Measurements from ENCODE around the gene EIF2A. TPM values are rescaled to one million over a fixed set of nuclear protein-coding genes. Genes with fewer than 3 reads are reported as not detected.
A peak's percentile ranks its signal among the peaks of the same experiment; 100 is the strongest.

EIF2A gene
- total RNA-seq, 4 donors from 2014 or later: 98.4 to 178 (median 140) TPM

DNA sequence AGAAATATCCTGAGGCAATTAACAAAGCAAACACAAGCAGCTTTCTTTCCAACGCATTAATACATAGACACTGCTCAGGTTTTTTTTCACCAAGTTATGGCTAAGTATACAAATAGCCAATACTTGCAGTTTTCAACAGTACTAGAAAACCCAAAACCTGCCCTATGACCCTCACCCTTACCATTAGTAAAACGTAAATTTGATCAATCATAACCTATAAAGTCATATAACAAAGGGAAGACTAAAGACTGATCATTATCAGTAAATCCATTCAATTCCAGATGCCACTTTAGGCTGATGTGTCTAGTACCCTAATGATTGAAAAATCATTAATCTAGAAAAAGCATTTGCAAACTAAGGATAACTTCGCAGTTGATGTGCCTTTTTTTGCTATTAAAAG is 3.5 kb upstream of the EIF2A start:
- no peaks in the 10 kb centered on the region for H3K9me3 ChIP-seq
- no peaks in the 10 kb centered on the region for H3K27me3 ChIP-seq
- TF ChIP-seq CTCF (IDR thresholded peaks at IDR 0.05): no peak
- peaks cover 9 to 53% (median 11%) of the 10 kb centered on the region in 3 donors for H3K4me1 ChIP-seq
- ATAC-seq: no peak
- H3K36me3 ChIP-seq: peaks cover 0 to 23% of the 10 kb centered on the region in 2 donors
- H3K27ac ChIP-seq: peak overlapping the region in 1 of 4 donors; percentile 99
- 69 to 76% methylated on average over 3 of the region's 3 CpGs for WGBS, 2 donors (ENCODE audit: low coverage in 1 of 2)
- no peak overlapping the region for H3K4me3 ChIP-seq

DNA sequence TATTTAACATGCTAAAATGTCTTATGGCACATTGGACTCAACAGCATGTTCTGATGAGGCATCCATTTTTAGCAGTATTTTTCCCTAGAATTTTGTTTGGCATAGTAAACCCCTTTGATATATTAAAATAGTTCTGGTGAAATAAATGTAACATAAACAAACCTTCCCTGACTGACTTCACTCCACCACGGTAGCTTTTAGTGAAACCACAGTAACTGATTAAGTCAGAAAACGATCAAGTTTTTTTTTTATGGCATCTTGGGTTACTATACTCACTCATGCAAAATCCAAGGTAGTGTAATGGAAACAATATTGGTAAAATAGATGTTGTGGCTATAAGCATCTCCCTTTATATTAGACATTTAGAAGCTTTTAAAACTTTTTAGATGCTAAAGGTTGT is 3.1 kb upstream of the EIF2A start:
- Histone ChIP-seq H3K27me3 (no peaks in the 10 kb centered on the region), H3K4me3 (no peak overlapping the region), H3K27ac (peak overlapping the region in 3 of 4 donors; percentile 93 to 99 (median 96)), H3K4me1 (peaks cover 9 to 53% (median 11%) of the 10 kb centered on the region in 3 donors), H3K9me3 (no peaks in the 10 kb centered on the region), H3K36me3 (peaks cover 0 to 23% of the 10 kb centered on the region in 2 donors)
- ATAC-seq: no peak
- WGBS, 2 donors (ENCODE audit: low coverage in 1 of 2): 51 to 64% methylated on average over 2 of the region's 2 CpGs
- TF ChIP-seq CTCF (IDR thresholded peaks at IDR 0.05): no peak
- TF ChIP-seq POLR2A (IDR thresholded peaks at IDR 0.05): no peak
- TF ChIP-seq POLR2AphosphoS5 (IDR thresholded peaks at IDR 0.05): no peak
- no peak for TF ChIP-seq EP300 (IDR thresholded peaks at IDR 0.05)

GRCh38 chr3:150544041-150544440 is 2.5 kb upstream of the EIF2A start:
- Histone ChIP-seq H3K27ac (peak overlapping the region; percentile 93 to 100 (median 98)), H3K4me3 (peak overlapping the region in 1 of 2 donors; percentile 90), H3K27me3 (no peaks in the 10 kb centered on the region), H3K4me1 (peaks cover 9 to 55% (median 11%) of the 10 kb centered on the region in 3 donors), H3K36me3 (peaks cover 0 to 23% of the 10 kb centered on the region in 2 donors), H3K9me3 (no peaks in the 10 kb centered on the region)
- TF ChIP-seq CTCF (IDR thresholded peaks at IDR 0.05) (no peak), POLR2A (IDR thresholded peaks at IDR 0.05) (no peak), POLR2AphosphoS5 (IDR thresholded peaks at IDR 0.05) (no peak), EP300 (IDR thresholded peaks at IDR 0.05) (no peak)
- no peak for ATAC-seq

DNA sequence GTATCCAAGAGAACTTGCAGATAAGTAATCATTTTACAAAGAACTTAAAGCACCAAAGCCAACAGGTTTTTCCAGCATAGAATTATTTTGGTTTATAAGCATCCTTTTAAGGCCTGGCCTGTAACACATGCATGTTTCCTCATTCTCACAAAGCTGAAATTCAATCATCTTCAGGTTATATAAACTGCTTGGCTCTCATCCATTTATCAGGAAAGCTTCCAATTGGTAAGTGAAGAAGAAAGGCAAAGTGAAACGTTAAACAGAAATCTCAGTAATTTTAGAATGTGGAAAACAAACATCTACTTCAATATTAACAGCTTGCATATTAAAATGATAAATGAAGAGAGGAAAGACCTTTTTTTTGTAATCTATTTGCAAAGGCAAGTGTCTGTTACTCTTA is 1.9 kb upstream of the EIF2A start:
- WGBS, 2 donors (ENCODE audit: low coverage in 1 of 2): 0% methylated on average over 1 of the region's 1 CpG
- Histone ChIP-seq H3K4me1 (peaks cover 9 to 55% (median 11%) of the 10 kb centered on the region in 3 donors), H3K4me3 (peak overlapping the region; percentile 64 to 90), H3K9me3 (no peaks in the 10 kb centered on the region), H3K36me3 (peaks cover 0 to 23% of the 10 kb centered on the region in 2 donors), H3K27ac (peak overlapping the region; percentile 93 to 100 (median 98)), H3K27me3 (no peaks in the 10 kb centered on the region)
- ATAC-seq: no peak
- TF ChIP-seq POLR2A (IDR thresholded peaks at IDR 0.05) (no peak), EP300 (IDR thresholded peaks at IDR 0.05) (no peak), POLR2AphosphoS5 (IDR thresholded peaks at IDR 0.05) (no peak), CTCF (IDR thresholded peaks at IDR 0.05) (no peak)

- H3K36me3 ChIP-seq: peaks cover 0 to 23% of the 10 kb centered on the region in 2 donors
- no peak for TF ChIP-seq POLR2AphosphoS5 (IDR thresholded peaks at IDR 0.05)
- TF ChIP-seq CTCF (IDR thresholded peaks at IDR 0.05): no peak
- TF ChIP-seq EP300 (IDR thresholded peaks at IDR 0.05): no peak
- TF ChIP-seq POLR2A (IDR thresholded peaks at IDR 0.05): no peak
- H3K4me1 ChIP-seq: peaks cover 9 to 58% (median 11%) of the 10 kb centered on the region in 3 donors
- H3K27ac ChIP-seq: peak overlapping the region; percentile 93 to 100 (median 98)
- peak overlapping the region; percentile 64 to 90 for H3K4me3 ChIP-seq
- no peaks in the 10 kb centered on the region for H3K9me3 ChIP-seq
- no peaks in the 10 kb centered on the region for H3K27me3 ChIP-seq
- no peak for ATAC-seq
- 0% methylated on average over 3 of the region's 54 CpGs for WGBS, 2 donors (ENCODE audit: low coverage in 1 of 2)
Observed at GRCh38 chr3:150545419-150546225, 965 bp upstream of the EIF2A start.

All from gastroesophageal sphincter (tissue), 4 donors.